Ramos (cell line): ENCODE measurements around the gene NRXN3.

Experiments
- in situ Hi-C: fragments of 300-500 bp; cut with MboI; formaldehyde crosslinking; loops from one replicate; pipeline ENCODE4 v1.14.3; 2022; ENCODE audit warnings: low sequenced_read_pairs; ENCODE audit not compliant: unreplicated experiment

Gene NRXN3

DNA sequence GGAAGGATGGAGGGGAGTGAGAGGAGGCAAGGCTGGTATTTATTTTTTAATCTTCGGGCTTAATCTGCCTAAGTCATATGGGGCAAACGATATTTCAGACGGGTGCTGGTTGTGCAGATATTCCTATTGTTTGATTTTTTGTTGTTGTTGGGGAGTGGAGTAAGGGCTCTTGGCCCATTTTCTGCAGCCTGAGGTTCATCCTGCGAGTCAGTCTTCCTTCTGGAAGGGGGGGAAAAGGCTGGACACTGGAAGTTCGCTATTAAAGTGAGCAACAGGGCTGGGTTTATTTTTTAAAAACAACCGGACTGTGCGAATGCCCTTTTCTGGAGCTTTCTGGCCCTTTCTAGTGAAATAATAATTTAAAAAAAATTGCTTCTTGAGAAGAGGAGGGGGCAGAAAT lies 2.3 kb downstream of the NRXN3 start:
- in situ Hi-C loops, result no loop called here

DNA sequence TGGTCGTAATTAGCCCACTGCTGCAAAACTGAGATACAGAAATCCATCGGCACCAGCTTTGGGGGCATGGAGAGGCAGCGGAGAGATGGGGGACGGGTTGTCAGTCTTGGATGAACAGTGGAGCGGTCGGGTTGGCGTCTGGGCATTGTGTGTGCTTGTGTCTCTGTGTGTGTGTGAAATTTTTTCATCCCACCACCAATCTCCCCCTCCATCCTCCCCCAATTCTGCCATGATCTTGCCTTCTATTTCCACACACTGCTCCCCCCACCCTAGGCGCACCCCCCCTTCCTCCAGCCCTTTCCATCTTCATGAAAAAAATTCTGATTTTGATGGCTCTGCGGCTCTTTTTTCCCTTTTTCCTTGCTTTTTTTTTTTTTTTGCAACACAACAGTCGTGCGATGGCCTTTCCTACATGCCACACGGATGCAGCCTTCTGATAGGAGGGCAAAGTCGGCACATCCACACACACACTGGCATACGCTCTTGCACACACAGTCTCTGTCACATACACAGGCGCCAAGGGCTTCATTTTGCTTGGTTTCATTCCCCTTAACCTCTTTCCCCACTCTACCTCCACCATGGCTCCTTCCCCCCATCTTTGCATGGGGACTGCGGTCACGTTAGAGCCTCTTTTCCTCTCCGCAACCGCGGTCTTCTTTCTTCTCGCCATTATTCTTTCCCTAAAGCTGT lies 3.3 kb downstream of the NRXN3 start:
- in situ Hi-C loops, result no loop called here

DNA sequence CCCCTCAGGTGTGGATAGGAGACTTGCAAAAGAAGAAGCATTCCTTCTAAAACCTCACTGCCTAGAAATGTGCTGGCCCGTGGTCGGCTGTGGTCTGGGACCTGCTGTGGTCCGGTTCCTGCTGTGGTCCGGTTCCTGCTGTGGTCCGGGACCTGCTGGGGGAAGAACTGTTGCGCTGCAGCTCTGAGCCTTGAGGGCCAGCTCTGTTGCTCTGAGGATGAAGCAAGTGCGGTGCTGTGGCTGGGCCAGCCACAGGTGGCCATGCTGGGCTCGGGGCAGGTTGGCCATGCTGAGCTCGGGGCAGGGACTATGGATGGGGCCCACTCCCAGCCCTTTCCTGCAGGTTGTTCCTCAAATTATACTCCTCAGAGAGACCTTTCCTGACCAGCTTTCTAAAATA lies 5.2 kb downstream of the NRXN3 start:
- in situ Hi-C loops, result no loop called here

DNA sequence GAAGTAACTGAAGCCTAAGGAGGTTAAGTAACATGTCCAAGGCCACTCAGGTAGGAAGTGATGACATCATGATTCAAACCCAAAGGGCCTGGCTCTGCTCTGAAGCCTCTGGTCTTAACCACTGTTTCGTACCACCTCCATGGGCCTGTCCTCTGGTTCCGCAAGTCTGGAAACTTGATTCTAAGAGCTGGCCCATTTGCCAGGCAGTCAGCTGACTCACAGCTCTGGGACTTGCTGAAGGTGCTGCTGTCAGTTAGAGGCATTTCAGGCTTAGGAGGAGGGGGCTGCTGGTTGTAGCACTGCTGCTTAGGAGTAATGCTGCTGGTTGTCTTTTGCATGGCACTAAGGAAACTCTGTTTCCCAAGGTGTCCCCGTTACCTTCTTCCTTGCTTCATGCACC lies 7.9 kb downstream of the NRXN3 start:
- in situ Hi-C loops, result no loop called here

DNA sequence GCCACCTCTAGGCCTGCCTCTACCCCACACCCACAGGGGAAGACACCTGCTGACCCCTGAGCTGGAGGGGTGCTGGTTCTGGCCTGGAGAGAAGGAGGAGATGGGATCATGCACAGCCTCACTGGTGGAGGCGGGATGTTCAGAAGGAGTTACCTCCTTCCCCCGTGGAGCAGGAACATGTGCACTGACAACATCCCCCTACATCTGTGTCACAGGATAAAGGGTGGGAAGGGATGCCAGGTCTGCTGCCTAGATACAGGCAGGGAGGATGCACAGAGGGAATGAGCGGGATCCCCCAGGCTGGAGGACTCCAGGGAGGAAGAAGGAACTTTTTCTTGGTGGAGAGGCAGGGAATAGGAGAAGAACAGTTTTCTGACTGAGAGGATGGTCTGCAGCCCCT lies 8.8 kb downstream of the NRXN3 start:
- in situ Hi-C loops, result no loop called here

DNA sequence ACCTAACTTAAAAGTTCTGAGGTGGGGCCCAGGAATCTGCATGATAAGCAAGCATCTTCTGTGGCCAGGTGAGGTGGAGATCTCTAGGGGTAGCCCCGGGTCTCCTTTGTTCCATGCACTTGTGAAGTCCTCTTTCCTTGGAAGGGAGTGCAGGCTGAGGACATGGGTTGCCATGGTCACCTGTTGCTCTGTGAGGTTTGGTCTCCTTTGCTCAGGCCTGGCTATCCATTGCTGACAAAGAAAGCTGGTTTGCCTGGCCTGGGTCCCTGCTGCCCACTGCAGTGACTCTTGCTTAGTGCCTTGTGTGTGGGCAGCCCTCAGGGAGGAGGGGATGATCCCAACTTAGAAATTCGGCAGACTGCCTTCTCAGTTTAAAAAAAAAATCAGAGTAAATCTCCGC lies 11.1 kb downstream of the NRXN3 start:
- in situ Hi-C loops, result loop anchor here (10.0 kb wide), 1 partner anchor 56 kb away; no protein-coding TSS in a partner anchor

DNA sequence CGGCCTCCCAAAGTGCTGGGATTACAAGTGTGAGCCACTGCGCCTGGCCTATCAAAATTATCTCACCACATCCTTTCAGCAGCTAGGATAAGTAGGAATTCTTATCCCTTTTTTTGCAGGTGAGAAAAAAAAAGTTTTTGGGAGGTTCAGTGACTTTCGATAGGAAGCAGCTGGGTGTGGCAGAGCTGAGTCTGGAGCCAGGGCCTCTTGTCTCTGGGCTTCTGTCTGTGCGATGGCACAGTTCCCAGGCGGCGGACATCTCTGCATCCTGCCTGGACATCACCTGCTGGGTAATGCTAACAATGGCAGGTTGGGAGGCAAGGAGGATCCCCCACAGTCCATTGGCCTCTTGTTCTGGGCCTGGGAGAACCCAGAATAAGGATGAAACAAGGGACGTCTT lies 12.5 kb downstream of the NRXN3 start:
- in situ Hi-C loops, result loop anchor here (10.0 kb wide), 1 partner anchor 58 kb away; no protein-coding TSS in a partner anchor

DNA sequence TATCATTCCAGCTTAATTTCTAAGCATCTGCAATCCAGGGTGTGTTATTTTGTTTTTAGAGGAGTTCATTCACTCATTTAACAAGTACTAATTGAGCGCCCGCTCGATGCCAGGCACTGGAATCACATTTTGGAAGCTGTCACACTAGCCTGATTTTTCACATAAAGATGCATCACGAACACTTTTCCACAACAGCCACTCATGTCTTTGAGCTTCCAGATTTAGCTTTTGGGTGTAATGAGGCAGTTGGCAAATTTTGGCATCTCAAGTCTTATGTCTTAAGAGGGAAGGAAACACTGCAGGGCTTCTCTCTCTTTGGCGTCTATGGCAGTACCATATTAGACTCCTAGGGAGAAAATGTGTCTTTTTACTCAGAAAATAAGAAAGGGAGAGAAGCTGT lies 14.0 kb downstream of the NRXN3 start:
- in situ Hi-C loops, result loop anchor here (10.0 kb wide), 1 partner anchor 59 kb away; no protein-coding TSS in a partner anchor

DNA sequence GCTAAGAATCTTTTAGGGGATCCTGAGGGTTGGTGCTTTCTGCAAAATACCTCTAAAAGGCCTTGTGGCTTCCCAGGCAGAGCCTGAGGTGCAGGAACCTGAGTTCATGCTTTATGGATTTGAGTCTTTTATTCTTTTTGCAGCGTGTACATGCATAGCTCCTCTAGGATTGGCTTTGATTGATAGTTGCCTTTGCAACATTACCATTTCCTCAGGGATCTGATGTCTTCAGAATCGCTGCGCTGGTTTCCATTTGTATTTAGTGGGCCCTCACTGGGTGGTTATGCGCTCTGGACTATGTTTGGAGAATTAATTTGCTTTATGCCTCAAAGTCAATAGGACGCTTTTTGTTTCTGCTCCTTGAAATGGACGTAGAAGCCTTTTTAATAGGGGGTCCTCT lies 16.1 kb downstream of the NRXN3 start:
- in situ Hi-C loops, result loop anchor here (10.0 kb wide), 1 partner anchor 61 kb away; no protein-coding TSS in a partner anchor

DNA sequence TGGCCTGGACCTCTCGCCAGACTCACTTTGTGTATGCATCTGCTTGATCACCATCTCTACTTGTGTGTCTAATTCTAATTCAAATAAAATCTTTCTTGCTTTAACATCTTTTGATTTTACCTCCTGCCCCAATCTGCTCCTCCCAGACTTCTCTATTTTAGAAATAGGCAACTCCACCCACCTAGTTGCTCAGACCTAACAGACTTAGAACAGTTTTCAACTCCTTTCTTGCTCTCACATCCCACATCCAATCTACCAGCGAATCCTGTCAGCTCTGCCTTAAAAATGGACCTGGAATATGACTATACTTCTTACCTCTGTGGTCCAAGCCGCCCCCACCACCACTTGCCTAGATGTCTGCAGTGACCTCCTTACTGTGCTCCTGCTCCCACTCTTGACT lies 18.7 kb downstream of the NRXN3 start:
- in situ Hi-C loops, result loop anchor here (10.0 kb wide), 1 partner anchor 64 kb away; no protein-coding TSS in a partner anchor

DNA sequence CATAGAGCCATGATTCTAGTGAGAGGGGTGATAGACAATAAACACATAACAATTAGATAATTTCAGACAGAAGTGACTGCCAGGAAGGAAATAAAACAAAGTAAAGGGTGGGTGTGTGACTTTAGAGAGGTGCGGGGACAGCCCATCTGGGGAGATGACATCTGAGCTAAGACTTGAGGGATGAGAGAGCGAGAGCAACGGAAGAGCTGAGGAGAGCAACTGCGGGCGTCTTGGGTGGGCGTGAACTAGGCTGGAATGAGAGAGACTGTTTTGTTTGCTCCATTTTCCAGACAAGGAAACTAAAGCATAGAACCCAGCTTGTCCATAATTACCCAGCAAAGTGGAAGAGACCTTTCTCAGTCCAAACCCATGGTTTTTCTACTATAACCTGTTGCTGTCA lies 25.3 kb downstream of the NRXN3 start:
- in situ Hi-C loops, result no loop called here

DNA sequence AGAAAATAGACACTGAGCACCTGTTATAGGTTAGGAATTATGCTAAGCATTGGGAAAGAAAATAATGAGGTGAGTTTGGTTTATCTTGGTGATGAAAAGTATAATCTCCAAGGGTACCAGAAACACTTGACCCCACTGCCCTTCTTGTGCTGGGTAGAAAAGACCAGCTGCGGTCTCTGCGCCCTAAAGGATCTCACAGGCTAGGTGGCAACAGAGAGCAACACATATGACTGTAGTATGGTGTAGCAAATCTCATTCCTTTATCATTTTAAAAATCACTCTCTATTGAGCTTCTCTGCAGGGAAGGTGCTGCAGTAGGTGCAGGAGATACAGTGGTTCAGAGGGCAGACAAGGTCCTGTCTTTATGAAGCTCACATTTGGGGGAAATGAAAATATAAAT lies 26.1 kb downstream of the NRXN3 start:
- in situ Hi-C loops, result no loop called here

DNA sequence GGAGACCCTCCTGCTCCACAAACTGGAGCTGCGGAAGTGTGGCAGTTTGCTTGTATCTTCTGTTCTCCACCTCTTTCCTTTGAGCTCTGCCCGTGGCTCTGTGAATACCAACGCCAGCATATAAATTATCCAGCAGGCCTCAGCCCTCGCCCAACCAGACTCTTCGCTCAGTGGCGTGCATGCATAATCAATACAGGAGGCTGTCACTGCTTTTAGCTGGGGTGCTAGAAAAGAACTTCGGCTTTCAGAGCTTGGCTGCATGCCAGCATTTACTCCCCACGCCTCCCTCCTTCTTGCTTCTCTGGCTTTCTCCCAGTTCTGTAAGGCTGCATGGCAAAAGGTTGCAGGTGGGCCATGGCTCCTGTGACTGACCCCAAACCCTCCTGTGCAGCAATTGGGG lies 26.9 kb downstream of the NRXN3 start:
- in situ Hi-C loops, result no loop called here

DNA sequence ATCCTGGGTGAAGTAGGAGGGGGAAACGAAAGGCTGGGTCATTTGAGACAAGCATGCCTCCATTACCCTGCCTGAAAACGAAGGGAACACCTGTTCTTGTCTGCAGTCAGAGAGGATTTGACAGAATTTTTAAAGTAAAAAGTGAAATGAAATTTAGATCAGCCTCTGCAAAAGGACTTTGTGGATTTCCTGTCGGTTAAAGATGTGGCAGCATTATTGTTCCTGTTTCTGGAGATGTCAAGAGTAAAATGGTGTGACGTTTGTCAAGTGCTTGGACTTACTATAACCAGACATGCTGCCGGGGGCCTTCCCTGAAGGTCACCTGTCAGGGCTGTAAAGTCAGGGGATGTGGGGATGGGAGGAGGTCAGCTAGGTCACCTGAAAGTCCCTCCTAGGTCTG lies 32.0 kb downstream of the NRXN3 start:
- in situ Hi-C loops, result no loop called here

DNA sequence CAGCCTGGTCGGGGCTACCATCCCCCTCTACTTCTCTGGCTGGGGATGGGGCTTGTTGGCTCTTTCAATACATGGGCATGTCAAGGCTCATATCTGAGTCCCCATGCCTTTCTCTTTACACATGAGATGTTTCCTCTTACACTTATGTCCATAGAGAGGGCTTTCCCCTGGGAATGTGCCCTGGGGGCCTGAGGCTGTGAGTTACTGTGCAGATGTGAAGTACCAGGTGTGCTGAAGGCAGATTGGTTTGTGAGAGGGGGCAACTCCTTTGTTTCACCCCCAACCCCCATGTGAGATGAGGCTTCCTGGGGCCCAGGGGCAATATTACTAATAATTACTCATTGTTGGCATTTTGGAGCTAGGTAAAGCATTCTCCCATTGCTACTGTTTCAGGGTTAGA lies 32.8 kb downstream of the NRXN3 start:
- in situ Hi-C loops, result no loop called here

DNA sequence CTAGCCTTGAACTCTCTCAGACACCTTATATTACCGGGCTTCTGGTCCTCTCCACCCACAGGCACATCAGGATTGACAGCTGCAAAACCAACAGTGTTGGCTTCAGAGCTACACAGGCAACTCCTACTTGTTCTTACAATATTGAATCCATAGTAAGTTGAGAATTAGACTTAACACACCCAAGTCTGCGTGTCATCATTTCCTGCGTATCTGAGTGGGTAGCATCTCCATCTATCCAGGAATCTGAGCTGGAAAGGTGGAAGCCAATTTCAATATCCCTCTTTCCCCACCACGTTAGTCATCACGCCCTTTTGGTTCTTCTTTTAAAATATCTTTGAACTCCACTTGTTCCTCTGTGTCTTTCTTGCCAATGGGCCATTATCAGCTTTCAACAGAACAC lies 37.2 kb downstream of the NRXN3 start:
- in situ Hi-C loops, result no loop called here

DNA sequence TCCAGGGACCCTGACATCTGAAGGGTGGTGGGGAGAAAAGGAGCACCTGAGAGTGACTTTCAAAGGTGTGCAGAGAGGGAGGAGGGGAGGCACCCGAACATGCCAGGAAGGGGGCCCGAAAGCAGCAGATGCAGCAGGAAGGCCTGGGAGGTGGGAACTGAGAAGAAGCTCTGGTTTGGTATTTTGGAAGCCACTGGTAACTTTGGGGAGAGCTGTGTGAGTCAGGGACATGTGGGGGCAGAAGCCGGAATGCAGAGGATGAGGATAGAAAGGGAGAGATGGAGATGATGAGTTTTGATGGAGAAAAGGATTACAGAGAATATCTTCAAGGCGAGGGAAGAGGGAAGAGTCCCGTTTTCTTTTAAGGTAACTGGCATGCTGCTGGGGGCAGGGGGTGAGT lies 50.1 kb downstream of the NRXN3 start:
- in situ Hi-C loops, result no loop called here

DNA sequence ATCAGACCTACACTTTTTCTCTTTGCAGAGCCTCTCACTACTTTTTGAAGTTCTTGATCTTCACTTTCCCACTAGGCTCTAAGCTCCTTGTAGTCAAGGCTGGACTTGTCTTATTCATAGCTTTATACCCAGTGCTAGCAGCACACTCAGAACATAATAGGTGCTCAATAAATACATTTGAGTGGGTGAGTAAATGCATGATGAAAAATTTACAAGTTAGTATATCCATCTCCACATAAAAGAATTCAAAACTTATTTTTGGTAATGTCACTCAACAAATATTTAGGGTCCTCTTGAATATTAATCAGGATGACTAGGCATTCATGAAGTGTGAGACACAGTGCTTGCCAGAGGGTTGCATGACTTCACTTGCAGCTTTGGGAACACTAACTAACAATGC lies 52.6 kb downstream of the NRXN3 start:
- in situ Hi-C loops, result no loop called here

DNA sequence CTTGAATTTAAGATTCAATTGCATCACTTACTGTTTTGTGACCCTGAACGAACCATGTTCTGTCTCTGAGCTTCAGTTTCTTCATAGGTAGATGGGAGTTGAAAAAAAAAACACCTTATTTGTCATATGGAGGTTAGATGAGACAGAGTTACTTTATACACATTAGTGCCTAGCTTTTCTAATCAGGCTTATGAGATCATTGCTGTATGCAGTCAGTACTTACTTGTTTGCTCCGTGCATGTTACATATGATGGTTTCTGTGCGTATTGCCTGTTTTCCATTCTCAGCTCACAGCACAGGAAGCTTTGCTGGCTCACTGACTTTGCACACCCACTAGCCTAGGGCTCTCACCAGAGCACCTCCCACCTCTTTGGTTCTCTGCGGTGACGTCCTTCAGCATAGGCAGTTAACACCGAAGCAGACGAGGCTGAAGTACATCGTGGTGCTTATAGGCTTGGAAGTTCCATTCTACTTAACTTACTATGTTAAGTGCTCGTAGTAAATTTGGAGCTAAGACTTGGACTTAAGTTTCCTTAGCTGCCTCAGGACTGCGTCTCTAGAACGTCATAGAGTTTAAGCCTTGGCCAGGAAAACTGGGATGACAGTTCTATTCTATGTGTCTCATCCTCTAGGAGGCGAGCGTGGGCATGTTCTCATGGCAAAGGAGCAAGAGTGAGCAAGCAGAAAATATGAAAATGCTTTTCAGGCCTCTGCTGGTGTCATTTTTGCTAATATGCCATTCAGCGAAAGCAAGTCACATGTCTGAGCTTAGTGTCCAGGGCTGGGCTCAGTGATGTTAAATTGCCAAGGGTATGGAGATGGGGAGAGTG lies 57.3 kb downstream of the NRXN3 start:
- in situ Hi-C loops, result no loop called here

DNA sequence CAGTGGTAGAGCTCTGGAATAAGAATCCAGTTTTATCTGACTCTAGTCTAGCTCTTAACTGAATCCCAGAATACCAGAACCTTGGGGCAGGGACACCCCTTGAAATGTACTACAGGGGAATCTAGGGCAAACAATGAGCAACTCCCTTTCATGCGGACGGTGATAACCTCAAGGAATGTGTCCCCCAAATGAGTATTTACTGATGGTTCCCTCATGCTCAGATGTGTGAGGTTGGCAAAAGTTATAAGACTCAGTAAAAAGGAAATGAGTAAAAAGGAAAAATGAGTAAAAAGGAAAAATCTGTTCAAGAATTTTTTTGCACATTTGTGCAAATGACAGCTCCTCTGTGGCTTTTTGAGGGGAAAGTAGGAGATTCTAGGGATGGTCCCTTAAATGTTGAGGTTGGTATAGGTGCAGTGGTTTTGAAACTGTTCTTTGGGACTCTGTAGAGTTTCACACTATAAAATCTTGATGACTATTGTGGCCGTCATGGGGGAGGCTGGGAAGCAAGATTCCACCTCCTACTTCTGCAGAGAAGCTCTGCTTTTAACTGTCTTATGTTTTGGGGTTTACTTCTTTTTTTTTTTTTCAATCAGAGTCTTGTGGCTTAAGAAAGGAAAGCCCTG lies 58.6 kb downstream of the NRXN3 start:
- in situ Hi-C loops, result no loop called here
